ENCODE data around the gene EPHB1. TPM values are rescaled to one million over a fixed set of nuclear protein-coding genes. Genes with fewer than 3 reads are reported as not detected.

Gene EPHB1
- total and polyA plus RNA-seq, 8 donors, result 0.02 to 1.4 (median 0.43) TPM

DNA sequence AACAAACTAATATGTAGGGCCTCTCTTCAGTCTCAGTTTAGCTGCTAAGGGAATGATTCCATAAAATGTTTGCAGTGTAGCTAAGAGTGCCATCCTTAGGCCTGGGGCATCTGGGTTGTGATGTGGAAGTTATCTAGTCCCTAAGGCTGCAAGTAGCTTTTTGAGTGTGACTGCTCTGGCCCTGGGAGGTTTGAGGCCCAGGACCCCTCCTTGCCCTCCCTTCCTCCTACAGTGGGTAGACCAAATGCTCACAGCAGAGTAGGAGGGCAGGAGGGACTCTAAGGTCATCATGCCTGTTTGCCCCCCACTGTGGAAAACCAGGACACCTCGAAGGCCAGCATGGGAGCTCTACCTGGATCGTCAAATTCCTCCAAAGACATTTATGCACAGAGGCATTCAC is 115.0 kb downstream of the EPHB1 start:
- DNase-seq, result no peak
- H3K4me3 ChIP-seq, result no peak overlapping the region
- FAIRE-seq, result no peak
- H3K27me3 ChIP-seq, result no peaks in the 10 kb centered on the region
- TF ChIP-seq, protein P1, sequence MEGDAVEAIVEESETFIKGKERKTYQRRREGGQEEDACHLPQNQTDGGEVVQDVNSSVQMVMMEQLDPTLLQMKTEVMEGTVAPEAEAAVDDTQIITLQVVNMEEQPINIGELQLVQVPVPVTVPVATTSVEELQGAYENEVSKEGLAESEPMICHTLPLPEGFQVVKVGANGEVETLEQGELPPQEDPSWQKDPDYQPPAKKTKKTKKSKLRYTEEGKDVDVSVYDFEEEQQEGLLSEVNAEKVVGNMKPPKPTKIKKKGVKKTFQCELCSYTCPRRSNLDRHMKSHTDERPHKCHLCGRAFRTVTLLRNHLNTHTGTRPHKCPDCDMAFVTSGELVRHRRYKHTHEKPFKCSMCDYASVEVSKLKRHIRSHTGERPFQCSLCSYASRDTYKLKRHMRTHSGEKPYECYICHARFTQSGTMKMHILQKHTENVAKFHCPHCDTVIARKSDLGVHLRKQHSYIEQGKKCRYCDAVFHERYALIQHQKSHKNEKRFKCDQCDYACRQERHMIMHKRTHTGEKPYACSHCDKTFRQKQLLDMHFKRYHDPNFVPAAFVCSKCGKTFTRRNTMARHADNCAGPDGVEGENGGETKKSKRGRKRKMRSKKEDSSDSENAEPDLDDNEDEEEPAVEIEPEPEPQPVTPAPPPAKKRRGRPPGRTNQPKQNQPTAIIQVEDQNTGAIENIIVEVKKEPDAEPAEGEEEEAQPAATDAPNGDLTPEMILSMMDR (IDR thresholded peaks at IDR 0.05), result no peak
- intact Hi-C loops (cut with DNase I), result no loop called here
- H3K36me3 ChIP-seq, result no peaks in the 10 kb centered on the region
- WGBS, 2 donors, result 70 to 88% methylated on average over 2 of the region's 2 CpGs
- no peak overlapping the region for H3K27ac ChIP-seq
- no peak for ATAC-seq
- no peaks in the 10 kb centered on the region for H3K4me1 ChIP-seq
- H3K9me3 ChIP-seq, result no peaks in the 10 kb centered on the region

DNA sequence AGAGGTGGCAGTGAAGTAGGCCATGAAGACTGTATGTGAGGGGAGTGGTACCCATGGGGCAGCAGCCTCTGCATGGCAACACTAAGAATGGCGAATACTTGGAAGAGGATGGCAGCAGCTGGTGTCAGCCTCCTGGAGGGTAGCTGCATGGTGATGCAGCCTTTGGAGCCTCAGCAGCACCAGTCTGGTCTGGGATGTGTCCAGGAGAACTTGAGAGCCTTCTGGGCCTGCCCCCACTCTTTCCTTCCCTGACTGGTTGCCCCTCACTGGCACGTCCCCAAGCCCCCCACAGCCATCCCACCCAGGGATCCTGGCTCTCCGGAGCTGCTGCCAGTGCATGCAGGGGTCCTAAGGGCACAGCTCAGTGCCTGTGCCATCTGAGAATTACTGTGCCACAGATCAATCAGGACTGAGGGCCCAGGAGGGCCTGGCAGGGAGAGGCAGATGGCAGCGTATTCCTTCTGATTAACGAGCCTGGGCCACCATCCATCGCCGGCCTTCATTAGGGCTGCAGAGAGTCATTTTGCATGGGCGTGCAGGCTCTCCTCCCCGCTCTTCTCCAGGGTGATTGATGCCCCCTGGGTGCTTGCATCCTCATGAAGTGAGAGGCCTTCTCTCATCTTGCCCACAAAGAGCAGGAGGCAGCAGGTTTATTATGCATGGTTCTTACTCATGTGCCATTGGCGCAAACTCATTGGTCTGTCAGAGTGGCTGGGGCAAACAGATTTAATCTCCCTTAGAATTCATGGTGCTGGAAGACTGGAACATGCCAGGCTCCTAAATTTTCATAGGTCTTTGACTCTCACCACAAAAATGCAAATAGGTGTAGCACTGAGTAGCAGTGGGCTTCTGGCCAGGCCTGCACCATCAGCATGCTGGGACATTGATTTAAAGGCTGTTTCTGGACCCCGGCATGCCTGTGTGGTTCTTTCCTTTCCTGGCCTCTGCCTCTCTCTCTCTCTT is 116.8 kb downstream of the EPHB1 start:
- TF ChIP-seq, protein P1 (IDR thresholded peaks at IDR 0.05), result no peak
- H3K27ac ChIP-seq, result no peak overlapping the region
- 86 to 88% methylated on average over 11 of the region's 11 CpGs for WGBS, 2 donors
- no peaks in the 10 kb centered on the region for H3K36me3 ChIP-seq
- intact Hi-C loops (cut with DNase I), result no loop called here
- H3K4me3 ChIP-seq, result no peak overlapping the region
- DNase-seq (no peak), FAIRE-seq (no peak), ATAC-seq (no peak)
- no peaks in the 10 kb centered on the region for H3K9me3 ChIP-seq
- H3K4me1 ChIP-seq, result no peaks in the 10 kb centered on the region
- no peaks in the 10 kb centered on the region for H3K27me3 ChIP-seq

DNA sequence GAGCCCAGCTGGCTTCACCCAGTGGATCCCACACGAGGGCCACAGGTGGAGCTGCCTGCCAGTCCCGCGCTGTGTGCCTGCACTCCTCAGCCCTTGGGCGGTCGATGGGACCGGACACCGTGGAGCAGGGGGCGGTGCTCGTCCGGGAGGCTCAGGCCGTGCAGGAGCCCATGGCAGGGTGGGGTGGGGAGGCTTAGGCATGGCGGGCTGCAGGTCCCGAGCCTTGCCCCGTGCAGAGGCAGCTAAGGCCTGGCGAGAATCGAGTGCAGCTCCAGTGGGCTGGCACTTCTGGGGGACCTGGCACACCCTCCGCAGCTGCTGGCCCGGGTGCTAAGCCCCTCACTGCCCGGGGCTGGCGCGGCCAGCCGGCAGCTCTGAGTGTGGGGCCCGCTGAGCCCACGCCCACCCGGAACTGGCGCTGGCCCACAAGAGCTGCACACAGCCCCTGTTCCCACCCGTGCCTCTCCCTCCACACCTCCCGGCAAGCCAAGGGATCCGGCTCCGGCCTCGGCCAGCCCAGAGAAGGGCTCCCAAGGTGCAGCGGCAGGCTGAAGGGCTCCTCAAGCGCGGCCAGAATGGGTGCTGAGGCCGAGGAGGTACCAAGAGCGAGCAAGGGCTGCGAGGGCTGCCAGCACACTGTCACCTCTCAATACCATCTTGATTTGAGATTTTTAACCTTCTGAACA is 121.4 kb downstream of the EPHB1 start:
- no peaks in the 10 kb centered on the region for H3K4me1 ChIP-seq
- intact Hi-C loops (cut with DNase I), result no loop called here
- 90 to 91% methylated on average over 36 to 37 of the region's 37 CpGs for WGBS, 2 donors
- no peaks in the 10 kb centered on the region for H3K36me3 ChIP-seq
- TF ChIP-seq, protein P1 (IDR thresholded peaks at IDR 0.05), result no peak
- DNase-seq (peak in 1 of 6 donors; percentile 64), ATAC-seq (no peak), FAIRE-seq (no peak)
- H3K27me3 ChIP-seq, result no peaks in the 10 kb centered on the region
- H3K27ac ChIP-seq, result no peak overlapping the region
- H3K4me3 ChIP-seq, result no peak overlapping the region
- no peaks in the 10 kb centered on the region for H3K9me3 ChIP-seq

DNA sequence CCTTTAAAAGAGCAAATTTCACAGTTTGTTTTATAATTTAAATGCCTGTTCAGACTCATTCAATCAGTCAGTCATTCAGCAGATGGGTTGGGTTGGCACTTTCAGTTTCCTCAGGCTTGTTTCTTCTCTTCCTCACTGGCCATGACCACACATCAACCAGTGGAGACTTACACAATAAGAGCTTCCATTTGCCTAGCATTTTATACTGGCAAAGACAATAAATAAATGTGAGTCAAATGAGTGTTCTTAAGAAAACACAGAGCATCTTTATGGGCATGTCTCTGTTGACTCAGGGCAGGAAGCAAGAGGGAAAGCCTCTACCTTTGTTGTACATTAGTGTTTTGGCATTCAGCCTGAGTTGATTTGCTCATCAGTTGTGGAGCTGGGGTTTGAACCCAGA is 122.6 kb downstream of the EPHB1 start:
- H3K4me3 ChIP-seq, result no peak overlapping the region
- H3K36me3 ChIP-seq, result no peaks in the 10 kb centered on the region
- ATAC-seq (no peak), FAIRE-seq (no peak), DNase-seq (no peak)
- H3K9me3 ChIP-seq, result no peaks in the 10 kb centered on the region
- H3K4me1 ChIP-seq, result no peaks in the 10 kb centered on the region
- intact Hi-C loops (cut with DNase I), result no loop called here
- H3K27me3 ChIP-seq, result no peaks in the 10 kb centered on the region
- TF ChIP-seq, protein P1 (IDR thresholded peaks at IDR 0.05), result no peak
- H3K27ac ChIP-seq, result no peak overlapping the region
